SK-N-SH (cell line): Measurements from ENCODE around the gene CELF2. TPM values are rescaled to one million over a fixed set of nuclear protein-coding genes. Genes with fewer than 3 reads are reported as not detected.

Experiments
- CTCF ChIA-PET: fragments of 300-600, 350-600 bp; formaldehyde crosslinking; extraction: SDS; loops from one replicate; lab custom pipeline; 2021; lab: Yijun Ruan, JAX
- POLR2A ChIA-PET: fragments of 350-600 bp; sonication (Branson Sonifier 250); formaldehyde crosslinking; extraction: SDS; loops from one replicate; lab custom pipeline; 2020; ENCODE audit warnings: antibody characterized with exemption, inconsistent platforms; lab: Yijun Ruan, JAX
- DNase-seq: peaks from one replicate; pipeline ENCODE4 v3.0.0; 2012
- H2AFZ ChIP-seq: fragments of 200-600 bp; sonication (generic); 2 replicates; pipeline ENCODE4 v1.8.1; 2016; ENCODE audit warnings: antibody characterized with exemption, mild to moderate bottlenecking, low read depth
- H3F3A ChIP-seq: fragments of 200-600 bp; sonication (generic); replicated peaks from 2 replicates; pipeline ENCODE3; 2016; ENCODE audit warnings: antibody characterized with exemption, mild to moderate bottlenecking; ENCODE audit not compliant: insufficient read depth
- H3K27ac ChIP-seq, 2 experiments: fragments of 200-500 bp in 1 of 2; fragments of 200-600 bp in 1 of 2; sonication (Bioruptor generic) in 1 of 2; sonication (generic), shearing (Covaris generic) in 1 of 2; 2 replicates each; pipeline versions ENCODE4 v1.5.1 to v1.6.1; 2014 to 2016; ENCODE audit warnings: low read depth in 2 of 2, inconsistent platforms in 1 of 2, low read length in 1 of 2, mild to moderate bottlenecking in 1 of 2, mixed read lengths in 1 of 2
- H3K27me3 ChIP-seq: fragments of 200-600 bp; sonication (generic), shearing (Covaris generic); 2 replicates; pipeline ENCODE4 v1.6.1; 2016; ENCODE audit warnings: mixed run types; ENCODE audit not compliant: insufficient read depth
- H3K36me3 ChIP-seq, 2 experiments: fragments of 200-500 bp in 1 of 2; fragments of 200-600 bp in 1 of 2; sonication (Bioruptor generic) in 1 of 2; sonication (generic) in 1 of 2; replicated peaks in 1 of 2; 2 replicates each; pipeline versions ENCODE3 to v1.5.1; 2014 to 2016; ENCODE audit warnings: low read length in 1 of 2, mild to moderate bottlenecking in 1 of 2; ENCODE audit not compliant: insufficient read depth in 2 of 2, control insufficient read depth in 1 of 2
- H3K4me1 ChIP-seq, 2 experiments: fragments of 200-500 bp in 1 of 2; fragments of 200-600 bp in 1 of 2; sonication (Bioruptor generic) in 1 of 2; sonication (generic), shearing (Covaris generic) in 1 of 2; 2 replicates each; pipeline versions ENCODE4 v1.5.1 to v1.6.1; 2014 to 2016; ENCODE audit warnings: low read depth in 1 of 2, low read length in 1 of 2, mixed run types in 1 of 2; ENCODE audit not compliant: insufficient read depth in 2 of 2, control insufficient read depth in 1 of 2
- H3K4me2 ChIP-seq: fragments of 200-600 bp; sonication (generic), shearing (Covaris generic); 2 replicates; pipeline ENCODE4 v1.6.1; 2017; ENCODE audit warnings: mixed run types
- H3K4me3 ChIP-seq, 2 experiments: fragments of 200-500 bp in 1 of 2; fragments of 200-600 bp in 1 of 2; sonication (Bioruptor generic) in 1 of 2; sonication (generic), shearing (Covaris generic) in 1 of 2; 2 replicates each; pipeline versions ENCODE4 v1.5.1 to v1.8.1; 2014 to 2016; ENCODE audit warnings: low read depth in 2 of 2, inconsistent platforms in 1 of 2, low read length in 1 of 2, mild to moderate bottlenecking in 1 of 2, mixed read lengths in 1 of 2, moderate library complexity in 1 of 2
- H3K79me2 ChIP-seq: fragments of 200-600 bp; sonication (generic); 2 replicates; pipeline ENCODE4 v1.8.1; 2017; ENCODE audit warnings: mild to moderate bottlenecking; ENCODE audit not compliant: insufficient read depth
- H3K9ac ChIP-seq: fragments of 200-600 bp; sonication (generic); 2 replicates; pipeline ENCODE4 v1.6.1; 2017; ENCODE audit warnings: mixed run types
- H3K9me2 ChIP-seq: fragments of 200-600 bp; sonication (generic); 2 replicates; pipeline ENCODE4 v1.6.1; 2017; ENCODE audit warnings: mixed run types
- H3K9me3 ChIP-seq: fragments of 200-600 bp; sonication (generic); 2 replicates; pipeline ENCODE4 v1.6.1; 2017; ENCODE audit warnings: mixed run types, mild to moderate bottlenecking, moderate library complexity
- H4K20me1 ChIP-seq: fragments of 200-600 bp; sonication (generic); 2 replicates; pipeline ENCODE4 v1.6.1; 2017; ENCODE audit warnings: mild to moderate bottlenecking, mixed run types; ENCODE audit not compliant: insufficient read depth
- CTCF ChIP-seq: fragments of 200-600 bp; sonication (generic); IDR thresholded peaks from 2 replicates; pipeline ENCODE4 v1.6.1; 2017; ENCODE audit warnings: antibody characterized with exemption, mild to moderate bottlenecking, moderate library complexity
- EP300 ChIP-seq, 2 experiments: IDR thresholded peaks; 2 replicates each; pipeline versions ENCODE4 v1.4.0 to v1.6.1; 2012; ENCODE audit warnings: borderline replicate concordance in 1 of 2, low read depth in 1 of 2, low read length in 1 of 2
- EZH2phosphoT487 ChIP-seq: fragments of 200-600 bp; sonication (generic); IDR thresholded peaks from 2 replicates; pipeline ENCODE4 v1.6.1; 2017; ENCODE audit warnings: low read depth, mixed run types, mild to moderate bottlenecking, antibody characterized with exemption, moderate library complexity, borderline replicate concordance
- FOXM1 ChIP-seq: IDR thresholded peaks from 2 replicates; pipeline ENCODE4 v1.4.0; 2012; ENCODE audit warnings: low read depth, mild to moderate bottlenecking
- GABPA ChIP-seq: IDR thresholded peaks from 2 replicates; pipeline ENCODE4 v1.4.0; 2012; ENCODE audit warnings: low read depth, mild to moderate bottlenecking
- GATA2 ChIP-seq: sonication (generic); formaldehyde crosslinking; IDR thresholded peaks from 2 replicates; pipeline ENCODE4 v1.5.0; 2020; ENCODE audit warnings: mild to moderate bottlenecking, missing genetic modification reagents
- MAX ChIP-seq: IDR thresholded peaks from 2 replicates; pipeline ENCODE4 v1.4.0; 2012; ENCODE audit warnings: low read depth
- MEF2A ChIP-seq: IDR thresholded peaks from 2 replicates; pipeline ENCODE4 v1.4.0; 2012; ENCODE audit warnings: low read depth, borderline replicate concordance
- NRF1 ChIP-seq: IDR thresholded peaks from 2 replicates; pipeline ENCODE4 v1.6.1; 2012; ENCODE audit warnings: low read depth, mild to moderate bottlenecking, low read length
- RAD21 ChIP-seq: IDR thresholded peaks from 2 replicates; pipeline ENCODE4 v1.6.1; 2012; ENCODE audit warnings: mild to moderate bottlenecking, low read length
- RCOR1 ChIP-seq: fragments of 150-350 bp; IDR thresholded peaks from 2 replicates; pipeline ENCODE4 v1.6.1; 2017; ENCODE audit warnings: antibody characterized with exemption, low read length
- RFX5 ChIP-seq: IDR thresholded peaks from 2 replicates; pipeline ENCODE4 v1.6.1; 2012; ENCODE audit warnings: mild to moderate bottlenecking, improper control_type of control experiment, low read length
- TAF1 ChIP-seq: IDR thresholded peaks from 2 replicates; pipeline ENCODE4 v1.6.1; 2012; ENCODE audit warnings: low read depth, mild to moderate bottlenecking, low read length, moderate library complexity, borderline replicate concordance
- TCF12 ChIP-seq: IDR thresholded peaks from 2 replicates; pipeline ENCODE4 v1.4.0; 2012
- WGBS: methylation state at CpG from one replicate; pipeline ENCODE4 v1.1.6; 2017; ENCODE audit warnings: low lambda C conversion rate; 5-methylcytosine and 5-hydroxymethylcytosine counted together
- polyA plus RNA-seq, 3 experiments: library from polyadenylated mRNA; depleted of rRNA; stranded (reverse); fragments of >200 nt; gene quantifications; 2 replicates each; pipeline ENCODE4 v1.2.3, GENCODE V29; 2012

The CELF2 gene
- polyA plus RNA-seq, 1 of the 3 experiments (the other 2 are of a cell fraction), result 0.03 TPM

- no peaks in the 10 kb centered on the region for H3K79me2 ChIP-seq
Measured at GRCh38 chr10:11149807-11150141, 132.1 kb downstream of the CELF2 start.

GRCh38 chr10:11150231-11150731, 132.6 kb downstream of the CELF2 start:
- Histone ChIP-seq H3K4me3 (no peak overlapping the region), H3K9ac (no peak overlapping the region), H3K9me2 (no peaks in the 10 kb centered on the region), H3K27me3 (no peaks in the 10 kb centered on the region), H3K79me2 (no peaks in the 10 kb centered on the region), H3K36me3 (no peaks in the 10 kb centered on the region), H4K20me1 (no peaks in the 10 kb centered on the region), H2AFZ (no peak overlapping the region), H3K4me2 (no peak overlapping the region), H3F3A (no peaks in the 10 kb centered on the region), H3K27ac (no peak overlapping the region), H3K9me3 (no peaks in the 10 kb centered on the region), H3K4me1 (peaks cover 0 to 9% of the 10 kb centered on the region in 2 experiments; a peak in 2 of 4 replicates)
- WGBS, result 6% methylated on average over 3 of the region's 3 CpGs
- no peak for TF ChIP-seq FOXM1
- TF ChIP-seq TAF1, result no peak
- TF ChIP-seq CTCF, result no peak
- TF ChIP-seq RAD21, result no peak
- TF ChIP-seq MEF2A, result no peak
- no peak for TF ChIP-seq RFX5
- no peak for TF ChIP-seq EP300 (IDR thresholded peaks at IDR 0.05; ENCODE audit: borderline replicate concordance in 1 of 2, low read depth in 1 of 2, low read length in 1 of 2)
- no peak for TF ChIP-seq NRF1
- DNase-seq, result no peak
- POLR2A ChIA-PET, result no interaction called here
- CTCF ChIA-PET, result interaction anchor here (1.0 to 1.1 kb wide), 2 partner anchors 12 to 13 kb away, joined by 3 to 4 read pairs; no protein-coding TSS in a partner anchor

More at GRCh38 chr10:11149807-11150141, 132.1 kb downstream of the CELF2 start:
- H3K9ac ChIP-seq, result no peak overlapping the region
- no peak for DNase-seq
- H3K9me2 ChIP-seq, result no peaks in the 10 kb centered on the region
- H2AFZ ChIP-seq, result no peak overlapping the region
- H3K4me2 ChIP-seq, result no peak overlapping the region
- no peaks in the 10 kb centered on the region for H3K9me3 ChIP-seq
- CTCF ChIA-PET, result interaction anchor here (1.1 kb wide), 1 partner anchor 12 kb away, joined by 3 read pairs; no protein-coding TSS in a partner anchor
- peaks cover 0 to 10% of the 10 kb centered on the region in 2 experiments; a peak in 2 of 4 replicates for H3K4me1 ChIP-seq
- H3K27ac ChIP-seq, result no peak overlapping the region
- H4K20me1 ChIP-seq, result no peaks in the 10 kb centered on the region
- TF ChIP-seq CTCF, result no peak
- no peak for TF ChIP-seq MAX
- no peak for TF ChIP-seq RCOR1
- no peak for TF ChIP-seq RFX5
- TF ChIP-seq TCF12, result no peak
- TF ChIP-seq EZH2phosphoT487, result no peak
- TF ChIP-seq GATA2, result no peak
- TF ChIP-seq GABPA, result no peak
- TF ChIP-seq MEF2A, result no peak
- no peak for TF ChIP-seq TAF1
- H3K27me3 ChIP-seq, result no peaks in the 10 kb centered on the region
- H3F3A ChIP-seq, result no peaks in the 10 kb centered on the region
- no peak overlapping the region for H3K4me3 ChIP-seq
- POLR2A ChIA-PET, result no interaction called here
- H3K36me3 ChIP-seq, result no peaks in the 10 kb centered on the region
- WGBS, result 14% methylated on average over 3 of the region's 3 CpGs
